GM21723 (cell line): ENCODE data around the gene SLC1A4.

ENCODE experiments used
- ATAC-seq: cut with Tn5 transposase; IDR thresholded peaks from one replicate; pipeline ENCODE4 v1.9.1; 2021; ENCODE audit warnings: mild to moderate bottlenecking, moderate library complexity; ENCODE audit not compliant: unreplicated experiment

Gene SLC1A4

GRCh38 chr2:65049010-65049639, 59.9 kb downstream of the SLC1A4 start:
- ATAC-seq = no peak

- no peak for ATAC-seq
These were observed 61.7 kb downstream of the SLC1A4 start for GRCh38 chr2:65050931-65051330.

GRCh38 chr2:65053199-65053598, 64.0 kb downstream of the SLC1A4 start:
- ATAC-seq = peak; percentile 48

GRCh38 chr2:65054749-65055421, 65.7 kb downstream of the SLC1A4 start:
- ATAC-seq = no peak

- ATAC-seq = peak; percentile 40
These were observed 66.4 kb downstream of the SLC1A4 start for GRCh38 chr2:65055422-65056214.

- ATAC-seq = peak; percentile 81
These were observed 67.2 kb downstream of the SLC1A4 start, which contains the start of gene CEP68 for GRCh38 chr2:65056215-65057053. CEP68 (plus strand) TSS chr2:65056416; CDS start chr2:65069445, 13,029 bp downstream.

GRCh38 chr2:65057054-65057375, 67.8 kb downstream of the SLC1A4 start:
- no peak for ATAC-seq

GRCh38 chr2:65057391-65058052, 68.3 kb downstream of the SLC1A4 start:
- peak; percentile 38 for ATAC-seq

GRCh38 chr2:65059071-65059470, 69.9 kb downstream of the SLC1A4 start:
- ATAC-seq = no peak

GRCh38 chr2:65061146-65061909, 72.1 kb downstream of the SLC1A4 start:
- no peak for ATAC-seq

GRCh38 chr2:65061910-65062339, 72.7 kb downstream of the SLC1A4 start:
- no peak for ATAC-seq

- no peak for ATAC-seq
These were observed 73.9 kb downstream of the SLC1A4 start for GRCh38 chr2:65062843-65063825.

- peak; percentile 82 for ATAC-seq
These were observed 75.7 kb downstream of the SLC1A4 start for GRCh38 chr2:65064728-65065552.

- ATAC-seq = no peak
These were observed 78.8 kb downstream of the SLC1A4 start for GRCh38 chr2:65067806-65068553.

- ATAC-seq = no peak
These were observed 80.2 kb downstream of the SLC1A4 start for GRCh38 chr2:65069439-65069824.

GRCh38 chr2:65070172-65070830, 81.1 kb downstream of the SLC1A4 start:
- ATAC-seq = no peak
